ENCODE results near the gene CFAP141.

DNA sequence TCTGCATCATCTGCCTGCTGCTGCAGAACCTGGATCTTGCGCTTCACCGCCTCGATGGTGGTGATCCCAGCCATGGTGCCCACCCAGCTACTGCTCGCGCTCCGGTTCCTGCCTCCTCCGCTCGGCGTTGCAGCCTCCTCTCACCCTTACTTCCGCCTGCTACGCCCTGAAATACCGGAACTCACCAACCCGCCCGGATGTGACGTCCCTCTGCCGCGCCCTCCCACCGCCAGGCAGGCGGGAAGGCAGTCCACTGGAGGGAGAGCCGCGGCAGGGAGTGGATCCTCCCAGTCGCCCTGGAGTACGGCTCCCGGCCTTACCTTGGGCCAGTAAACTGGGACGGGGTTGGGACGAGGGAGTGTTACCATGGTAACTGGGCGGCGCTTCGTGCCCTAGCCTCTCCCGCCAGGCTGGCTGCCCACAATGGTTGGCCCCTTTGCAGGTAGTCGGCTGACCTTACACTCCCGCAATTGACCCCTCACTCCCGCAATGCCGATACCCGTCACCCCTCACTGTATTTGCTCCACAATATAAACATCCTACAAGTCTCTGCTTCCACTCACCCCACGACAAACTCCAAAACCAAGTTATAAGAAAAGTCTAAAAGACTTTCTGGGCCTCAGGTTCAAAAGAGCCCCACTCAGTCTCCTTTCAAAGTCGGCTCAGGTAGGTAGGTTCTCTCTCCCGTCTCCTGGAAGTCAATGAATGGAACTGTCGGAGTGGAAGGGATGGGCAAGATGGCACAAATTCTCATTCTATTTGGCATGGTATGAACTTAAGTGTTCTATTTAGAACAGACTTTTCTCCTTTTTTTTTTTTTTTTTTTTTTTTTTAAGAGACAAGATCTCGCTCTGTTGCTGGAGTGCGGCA lies 22.9 kb downstream of the CFAP141 start:
- TF ChIP-seq MAX (IDR thresholded peaks at IDR 0.05; ENCODE audit: low read depth, low read length) (no peak; the same call in 1 of the 2 replicates), POLR2A (IDR thresholded peaks at IDR 0.05; ENCODE audit: extremely low read depth, insufficient read length) (peak; percentile 95), MYC (IDR thresholded peaks at IDR 0.05; ENCODE audit: low read depth, low read length) (no peak)
- TF ChIP-seq, protein P1, sequence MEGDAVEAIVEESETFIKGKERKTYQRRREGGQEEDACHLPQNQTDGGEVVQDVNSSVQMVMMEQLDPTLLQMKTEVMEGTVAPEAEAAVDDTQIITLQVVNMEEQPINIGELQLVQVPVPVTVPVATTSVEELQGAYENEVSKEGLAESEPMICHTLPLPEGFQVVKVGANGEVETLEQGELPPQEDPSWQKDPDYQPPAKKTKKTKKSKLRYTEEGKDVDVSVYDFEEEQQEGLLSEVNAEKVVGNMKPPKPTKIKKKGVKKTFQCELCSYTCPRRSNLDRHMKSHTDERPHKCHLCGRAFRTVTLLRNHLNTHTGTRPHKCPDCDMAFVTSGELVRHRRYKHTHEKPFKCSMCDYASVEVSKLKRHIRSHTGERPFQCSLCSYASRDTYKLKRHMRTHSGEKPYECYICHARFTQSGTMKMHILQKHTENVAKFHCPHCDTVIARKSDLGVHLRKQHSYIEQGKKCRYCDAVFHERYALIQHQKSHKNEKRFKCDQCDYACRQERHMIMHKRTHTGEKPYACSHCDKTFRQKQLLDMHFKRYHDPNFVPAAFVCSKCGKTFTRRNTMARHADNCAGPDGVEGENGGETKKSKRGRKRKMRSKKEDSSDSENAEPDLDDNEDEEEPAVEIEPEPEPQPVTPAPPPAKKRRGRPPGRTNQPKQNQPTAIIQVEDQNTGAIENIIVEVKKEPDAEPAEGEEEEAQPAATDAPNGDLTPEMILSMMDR (IDR thresholded peaks at IDR 0.05; ENCODE audit: low read depth, low read length): no peak

Data from NB4 (cell line).